ENCODE results near the gene ERCC2. TPM values are rescaled to one million over a fixed set of nuclear protein-coding genes. Genes with fewer than 3 reads are reported as not detected.

ERCC2 gene
- total and polyA plus RNA-seq, 2 of the 4 experiments (the other 2 are of a cell fraction) = 30.6 to 66.5 TPM

DNA sequence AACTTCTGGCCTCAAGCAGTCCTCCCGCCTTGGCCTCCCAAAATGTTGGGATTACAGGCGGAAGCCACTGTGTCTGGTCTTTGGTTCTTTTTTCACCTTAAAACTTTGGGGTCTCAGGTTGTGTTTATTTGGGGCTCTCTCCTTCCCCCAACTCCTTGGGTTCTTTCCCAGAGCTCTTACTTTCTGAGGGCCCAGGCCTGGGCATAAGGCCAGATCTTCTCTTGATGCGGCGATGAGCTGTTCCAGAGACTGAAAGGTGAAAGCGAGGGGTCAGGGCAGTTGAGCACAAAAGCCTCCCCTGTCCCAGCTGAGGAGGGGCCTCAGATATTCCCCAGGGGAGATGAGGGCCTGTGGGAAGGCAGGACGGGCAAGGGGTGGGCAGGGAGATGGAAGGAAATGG is 43.1 kb upstream of the ERCC2 start:
- Histone ChIP-seq H4K20me1 (ENCODE audit: insufficient read depth, low read length) (no peaks in the 10 kb centered on the region), H3K9me3 (ENCODE audit: control insufficient read depth, insufficient read depth, low read length) (no peaks in the 10 kb centered on the region), H2AFZ (replicated peaks; ENCODE audit: low read length, poor library complexity) (no peak overlapping the region), H2BK15ac (ENCODE audit: low read depth, low read length) (no peak overlapping the region), H3K27ac (ENCODE audit: insufficient read depth, low read length) (no peak overlapping the region), H3K4ac (ENCODE audit: low read depth, low read length) (no peak overlapping the region), H3K9ac (ENCODE audit: low read depth, low read length) (no peak overlapping the region), H2BK120ac (ENCODE audit: low read depth, low read length) (no peak overlapping the region), H3K36me3 (ENCODE audit: control insufficient read depth, insufficient read depth, low read length) (peaks cover 42% of the 10 kb centered on the region), H3K18ac (ENCODE audit: low read depth, low read length) (no peak overlapping the region), H4K5ac (ENCODE audit: low read depth, low read length) (no peak overlapping the region), H3K23ac (ENCODE audit: low read depth, low read length) (no peak overlapping the region), H4K8ac (ENCODE audit: low read depth in 2 of 2, low read length in 2 of 2) (no peak overlapping the region), H2AK9ac (replicated peaks; ENCODE audit: low read depth, low read length, poor library complexity) (no peak overlapping the region), H3K4me3 (ENCODE audit: insufficient read depth, low read depth, low read length) (no peak overlapping the region), H2AK5ac (ENCODE audit: low read depth, low read length) (no peak overlapping the region), H3K14ac (replicated peaks; ENCODE audit: low read depth, low read length) (no peak overlapping the region), H2BK20ac (ENCODE audit: low read depth, low read length) (no peak overlapping the region), H4K91ac (ENCODE audit: insufficient read depth, low read depth, low read length) (no peak overlapping the region), H3K56ac (ENCODE audit: extremely low read depth, insufficient read depth, low read length) (no peak overlapping the region), H3K9me1 (ENCODE audit: insufficient read depth, low read length) (no peaks in the 10 kb centered on the region; the same call in 1 of the 2 replicates), H3K79me1 (ENCODE audit: low read depth in 1 of 2, low read length in 2 of 2) (peaks cover 0 to 23% of the 10 kb centered on the region in 2 experiments; a peak in 2 of 4 replicates), H2BK5ac (ENCODE audit: low read depth, low read length, poor library complexity, severe bottlenecking) (no peak overlapping the region), H3K4me1 (ENCODE audit: control insufficient read depth, insufficient read depth, low read length) (no peaks in the 10 kb centered on the region), H3K27me3 (ENCODE audit: control insufficient read depth, insufficient read depth, low read length) (no peaks in the 10 kb centered on the region), H3K4me2 (ENCODE audit: low read depth, low read length) (no peak overlapping the region)
- CTCF ChIA-PET = no interaction called here
- TF ChIP-seq MAFK (IDR thresholded peaks at IDR 0.05; ENCODE audit: low read depth, low read length) (no peak), NFE2L2 (IDR thresholded peaks at IDR 0.05; ENCODE audit: low read depth, low read length) (no peak), CHD1 (IDR thresholded peaks at IDR 0.05; ENCODE audit: low read depth, low read length) (no peak), RCOR1 (IDR thresholded peaks at IDR 0.05; ENCODE audit: insufficient replicate concordance, low read length) (no peak), FOS (IDR thresholded peaks at IDR 0.05; ENCODE audit: low read depth, low read length) (no peak), MAZ (IDR thresholded peaks at IDR 0.05; ENCODE audit: borderline replicate concordance, low read depth, low read length) (no peak), SMC3 (IDR thresholded peaks at IDR 0.05; ENCODE audit: low read depth, low read length) (no peak), POLR2A (IDR thresholded peaks at IDR 0.05; ENCODE audit: low read depth, low read length) (no peak), MXI1 (IDR thresholded peaks at IDR 0.05; ENCODE audit: borderline replicate concordance, low read depth, low read length) (no peak), RAD21 (IDR thresholded peaks at IDR 0.05; ENCODE audit: low read length) (no peak)
- TF ChIP-seq, protein P1, sequence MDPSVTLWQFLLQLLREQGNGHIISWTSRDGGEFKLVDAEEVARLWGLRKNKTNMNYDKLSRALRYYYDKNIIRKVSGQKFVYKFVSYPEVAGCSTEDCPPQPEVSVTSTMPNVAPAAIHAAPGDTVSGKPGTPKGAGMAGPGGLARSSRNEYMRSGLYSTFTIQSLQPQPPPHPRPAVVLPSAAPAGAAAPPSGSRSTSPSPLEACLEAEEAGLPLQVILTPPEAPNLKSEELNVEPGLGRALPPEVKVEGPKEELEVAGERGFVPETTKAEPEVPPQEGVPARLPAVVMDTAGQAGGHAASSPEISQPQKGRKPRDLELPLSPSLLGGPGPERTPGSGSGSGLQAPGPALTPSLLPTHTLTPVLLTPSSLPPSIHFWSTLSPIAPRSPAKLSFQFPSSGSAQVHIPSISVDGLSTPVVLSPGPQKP (IDR thresholded peaks at IDR 0.05; ENCODE audit: borderline replicate concordance, low read depth, low read length) = no peak
- TF ChIP-seq, protein P2, sequence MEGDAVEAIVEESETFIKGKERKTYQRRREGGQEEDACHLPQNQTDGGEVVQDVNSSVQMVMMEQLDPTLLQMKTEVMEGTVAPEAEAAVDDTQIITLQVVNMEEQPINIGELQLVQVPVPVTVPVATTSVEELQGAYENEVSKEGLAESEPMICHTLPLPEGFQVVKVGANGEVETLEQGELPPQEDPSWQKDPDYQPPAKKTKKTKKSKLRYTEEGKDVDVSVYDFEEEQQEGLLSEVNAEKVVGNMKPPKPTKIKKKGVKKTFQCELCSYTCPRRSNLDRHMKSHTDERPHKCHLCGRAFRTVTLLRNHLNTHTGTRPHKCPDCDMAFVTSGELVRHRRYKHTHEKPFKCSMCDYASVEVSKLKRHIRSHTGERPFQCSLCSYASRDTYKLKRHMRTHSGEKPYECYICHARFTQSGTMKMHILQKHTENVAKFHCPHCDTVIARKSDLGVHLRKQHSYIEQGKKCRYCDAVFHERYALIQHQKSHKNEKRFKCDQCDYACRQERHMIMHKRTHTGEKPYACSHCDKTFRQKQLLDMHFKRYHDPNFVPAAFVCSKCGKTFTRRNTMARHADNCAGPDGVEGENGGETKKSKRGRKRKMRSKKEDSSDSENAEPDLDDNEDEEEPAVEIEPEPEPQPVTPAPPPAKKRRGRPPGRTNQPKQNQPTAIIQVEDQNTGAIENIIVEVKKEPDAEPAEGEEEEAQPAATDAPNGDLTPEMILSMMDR (conservative IDR thresholded peaks at IDR 0.05; ENCODE audit: low read depth, low read length) = no peak
- dilution Hi-C loops (cut with HindIII; ENCODE audit: low sequenced_read_pairs, unreplicated experiment) (no loop called here), intact Hi-C loops (cut with micrococcal nuclease) (no loop called here), in situ Hi-C loops (cut with MboI; ENCODE audit: low sequenced_read_pairs) (no loop called here)
- DNase-seq = no peak
- POLR2A ChIA-PET (ENCODE audit: unreplicated experiment) = no interaction called here
- BruUV-seq (replicated peaks) = no TSS peak
- no peak for ATAC-seq (ENCODE audit: low read depth)
- 93% methylated on average over 3 of the region's 6 CpGs; no CpG with 5 or more reads in 1 of the 2 experiments for WGBS, 2 experiments (ENCODE audit: extremely low coverage in 2 of 2, insufficient read length in 1 of 2)

All from IMR-90 (cell line).